Measurements from ENCODE around the gene ARL3.

GRCh38 chr10:102721954-102722353 lies 7.8 kb upstream of the ARL3 start:
- TF ChIP-seq CTCF (IDR thresholded peaks at IDR 0.05; ENCODE audit: insufficient read depth, low read length, poor library complexity, severe bottlenecking) (no peak), EZH2phosphoT487 (conservative IDR thresholded peaks at IDR 0.05; ENCODE audit: low read length) (no peak)

Data from SU-DHL-6 (cell line).